Upper lobe of left lung (tissue), 4 donors: Measurements from ENCODE around the gene SORBS2.

Source experiments
- CTCF ChIP-seq, 6 experiments: fragments of 450-650 bp in 4 of 6; fragments of 200-600 bp in 2 of 6; sonication (generic) in 2 of 6; IDR thresholded peaks; one replicate each; pipeline ENCODE4 v1.5.1; 2016 to 2019; ENCODE audit warnings: antibody characterized with exemption in 6 of 6
- EP300 ChIP-seq, 4 donors: sonication (generic); formaldehyde crosslinking; IDR thresholded peaks; one replicate each; pipeline ENCODE4 v1.5.1; 2017; ENCODE audit warnings: antibody characterized with exemption in 4 of 4, control low read depth in 2 of 4
- POLR2A ChIP-seq, 4 donors: fragments of 450-650 bp; IDR thresholded peaks; one replicate each; pipeline ENCODE4 v1.5.1; 2016 to 2017; ENCODE audit warnings: antibody characterized with exemption in 4 of 4, mild to moderate bottlenecking in 2 of 4
- POLR2AphosphoS5 ChIP-seq, 2 donors: sonication (generic); formaldehyde crosslinking; IDR thresholded peaks; one replicate each; pipeline ENCODE4 v1.5.1; 2017; ENCODE audit warnings: antibody characterized with exemption in 2 of 2

- TF ChIP-seq EP300 (IDR thresholded peaks at IDR 0.05), result no peak
- no peak for TF ChIP-seq CTCF (IDR thresholded peaks at IDR 0.05)
- no peak for TF ChIP-seq POLR2A (IDR thresholded peaks at IDR 0.05)
- no peak for TF ChIP-seq POLR2AphosphoS5 (IDR thresholded peaks at IDR 0.05)
Observed at GRCh38 chr4:185805262-185805802, 6.7 kb downstream of the SORBS2 start.
